HepG2 (cell line): ENCODE results near the gene RCAN2. TPM values are rescaled to one million over a fixed set of nuclear protein-coding genes. Genes with fewer than 3 reads are reported as not detected.

ENCODE experiments used
- ATAC-seq: fragments of 200-7000 bp; cut with Tn5 transposase; 3 replicates; pipeline ENCODE4 v1.9.1; 2020; ENCODE audit warnings: mild to moderate bottlenecking, moderate library complexity
- BruUV-seq: library from RNA; stranded (reverse); fragments of 400-500 nt; replicated peaks from 2 replicates; lab custom pipeline; 2021; lab: Mats Ljungman, UMichigan
- CTCF ChIA-PET: fragments of 300-600 bp; formaldehyde crosslinking; extraction: SDS; loops from one replicate; lab custom pipeline; 2021; ENCODE audit warnings: low total read pairs, inconsistent platforms, low intra/inter-chr PET ratio; lab: Yijun Ruan, JAX
- POLR2A ChIA-PET: fragments of 350-600 bp; sonication (Branson Sonifier 250); formaldehyde crosslinking; loops from one replicate; lab custom pipeline; 2020; ENCODE audit warnings: antibody characterized with exemption, inconsistent platforms; lab: Yijun Ruan, JAX
- DNase-seq: peaks from one replicate; pipeline ENCODE4 v3.0.0-alpha.2; 2015; ENCODE audit warnings: low spot score
- FAIRE-seq: peaks from 3 replicates; lab custom pipeline; 2011; peaks lifted over from hg19 to GRCh38; lab: Jason Lieb, UNC
- H2AFZ ChIP-seq: one replicate; pipeline ENCODE4 v1.6.1; 2011; ENCODE audit warnings: low read length, inconsistent platforms
- H3K27ac ChIP-seq: fragments of 300-600 bp; 3 replicates; pipeline ENCODE4 v1.8.0; 2011; ENCODE audit warnings: mixed run types, mild to moderate bottlenecking, mixed read lengths, low read length, inconsistent platforms; ENCODE audit not compliant: insufficient read depth; ENCODE audit errors: extremely low read length
- H3K27me3 ChIP-seq, 2 experiments: fragments of 200-600 bp in 1 of 2; 2 replicates in 1 of 2; 3 replicates in 1 of 2; pipeline versions ENCODE4 v1.6.0 to v1.8.0; 2011; ENCODE audit warnings: low read length in 2 of 2, mild to moderate bottlenecking in 2 of 2, moderate library complexity in 2 of 2, inconsistent platforms in 1 of 2; ENCODE audit not compliant: insufficient read depth in 2 of 2, control insufficient read depth in 1 of 2
- H3K36me3 ChIP-seq, 2 experiments: fragments of 200-600 bp in 1 of 2; replicated peaks in 1 of 2; 2 replicates in 1 of 2; 3 replicates in 1 of 2; pipeline versions ENCODE4 v1.5.1 to v1.8.0; 2011; ENCODE audit warnings: low read length in 2 of 2, inconsistent platforms in 1 of 2; ENCODE audit not compliant: insufficient read depth in 2 of 2, control insufficient read depth in 1 of 2
- H3K4me1 ChIP-seq: 2 replicates; pipeline ENCODE4 v1.5.1; 2012; ENCODE audit warnings: low read length, inconsistent platforms; ENCODE audit not compliant: insufficient read depth
- H3K4me2 ChIP-seq: 2 replicates; pipeline ENCODE4 v1.6.0; 2011; ENCODE audit warnings: low read depth, low read length, inconsistent platforms
- H3K4me3 ChIP-seq, 3 experiments: fragments of 200-600 bp in 1 of 3; sonication (generic), shearing (Covaris generic) in 1 of 3; replicated peaks in 1 of 3; 2 replicates each; pipeline ENCODE4 v1.5.1; 2011 to 2016; ENCODE audit warnings: low read length in 3 of 3, inconsistent platforms in 2 of 3, low read depth in 2 of 3, mild to moderate bottlenecking in 2 of 3, control low read depth in 1 of 3, mixed read lengths in 1 of 3; ENCODE audit not compliant: insufficient read depth in 1 of 3
- H3K79me2 ChIP-seq: one replicate; pipeline ENCODE4 v1.6.1; 2011; ENCODE audit warnings: low read length, inconsistent platforms; ENCODE audit not compliant: insufficient read depth
- H3K9ac ChIP-seq: 2 replicates; pipeline ENCODE4 v1.6.0; 2011; ENCODE audit warnings: mild to moderate bottlenecking, low read depth, low read length, inconsistent platforms; ENCODE audit not compliant: insufficient read depth
- H3K9me3 ChIP-seq: 2 replicates; pipeline ENCODE4 v1.5.1; 2012; ENCODE audit warnings: mild to moderate bottlenecking, low read length
- H4K20me1 ChIP-seq: 2 replicates; pipeline ENCODE4 v1.6.0; 2011; ENCODE audit warnings: inconsistent platforms, mild to moderate bottlenecking, low read length, moderate library complexity; ENCODE audit not compliant: insufficient read depth
- CCDC6 ChIP-seq: sonication (generic); formaldehyde crosslinking; IDR thresholded peaks from 2 replicates; pipeline ENCODE4 v1.8.1; 2022; ENCODE audit warnings: mild to moderate bottlenecking, missing genetic modification reagents, moderate library complexity
- NFE2L1 ChIP-seq: sonication (generic); formaldehyde crosslinking; IDR thresholded peaks from 2 replicates; pipeline ENCODE4 v1.4.0; 2020; ENCODE audit warnings: missing genetic modification reagents, mild to moderate bottlenecking, borderline replicate concordance
- NR3C1 ChIP-seq: sonication (generic); formaldehyde crosslinking; IDR thresholded peaks from 2 replicates; pipeline ENCODE4 v1.4.0; 2020; ENCODE audit warnings: missing genetic modification reagents
- SP5 ChIP-seq: IDR thresholded peaks from 2 replicates; pipeline ENCODE4 v1.6.1; 2016; ENCODE audit warnings: low read depth, borderline replicate concordance
- STAG1 ChIP-seq: sonication (generic); formaldehyde crosslinking; IDR thresholded peaks from 2 replicates; pipeline ENCODE4 v1.4.0; 2020; ENCODE audit warnings: missing genetic modification reagents
- TOE1 ChIP-seq: sonication (generic); formaldehyde crosslinking; IDR thresholded peaks from 2 replicates; pipeline ENCODE4 v1.4.0; 2020; ENCODE audit warnings: mild to moderate bottlenecking, missing genetic modification reagents
- WGBS: methylation state at CpG from one replicate; pipeline ENCODE4 v1.1.6; 2017; ENCODE audit warnings: low lambda C conversion rate; 5-methylcytosine and 5-hydroxymethylcytosine counted together
- in situ Hi-C: cut with HindIII; loops from 2 replicates; pipeline ENCODE4 v1.10.0; 2017; ENCODE audit warnings: low pct_unique_long_range_greater_than_20kb; ENCODE audit not compliant: extremely low pct_ligation_motif_present
- intact Hi-C: fragments of 100-400 bp; cut with micrococcal nuclease; formaldehyde crosslinking; loops from one replicate; pipeline ENCODE4 v1.10.0; 2022; ENCODE audit not compliant: unreplicated experiment
- polyA plus RNA-seq, 8 experiments: library from polyadenylated mRNA; depleted of rRNA in 3 of 8; stranded (reverse) in 7 of 8; unstranded in 1 of 8; fragments of >200 nt; fragmentation: Illumina TruSeq in 4 of 8; extraction: Trizol in 4 of 8; gene quantifications; 2 replicates each; pipeline versions ENCODE4 v1.2.1 to v1.2.3, GENCODE V29; 2011 to 2016; ENCODE audit warnings: low read depth in 4 of 8, missing spikeins in 1 of 8, mixed read lengths in 1 of 8; ENCODE audit not compliant: insufficient read depth in 1 of 8
- total RNA-seq, 5 experiments: library from RNA; depleted of rRNA; stranded (reverse); fragments of >200 nt; fragmentation: Illumina TruSeq; extraction: Trizol; gene quantifications; 2 replicates each; pipeline ENCODE4 v1.2.3, GENCODE V29; 2016; ENCODE audit warnings: low read depth in 1 of 5
- TF ChIP-seq, protein P1 (sequence below): fragments of 450-650 bp; IDR thresholded peaks from 2 replicates; pipeline ENCODE4 v1.6.1; 2017

RCAN2 gene
- total and polyA plus RNA-seq, 2 of the 13 experiments (the other 11 are each of a cell fraction or from before 2014, with no cell fraction given): not detected

GRCh38 chr6:46184114-46184513 lies 307.1 kb downstream of the RCAN2 start (continued):
- no peak for TF ChIP-seq NR3C1 (CRISPR knock-in tag)
- TF ChIP-seq, all 625 proteins: peak for 0

- intact Hi-C loops: no loop called here
- POLR2A ChIA-PET: no interaction called here
- BruUV-seq: no TSS peak
- H3K36me3 ChIP-seq: no peaks in the 10 kb centered on the region
- H3K4me2 ChIP-seq: no peak overlapping the region
- H3K79me2 ChIP-seq: no peaks in the 10 kb centered on the region
- no peak for TF ChIP-seq NFE2L1 (CRISPR knock-in tag)
- no peak for TF ChIP-seq TOE1 (CRISPR knock-in tag)
- TF ChIP-seq SP5: no peak
- no peak for TF ChIP-seq CCDC6 (CRISPR knock-in tag)
- TF ChIP-seq, protein P1, sequence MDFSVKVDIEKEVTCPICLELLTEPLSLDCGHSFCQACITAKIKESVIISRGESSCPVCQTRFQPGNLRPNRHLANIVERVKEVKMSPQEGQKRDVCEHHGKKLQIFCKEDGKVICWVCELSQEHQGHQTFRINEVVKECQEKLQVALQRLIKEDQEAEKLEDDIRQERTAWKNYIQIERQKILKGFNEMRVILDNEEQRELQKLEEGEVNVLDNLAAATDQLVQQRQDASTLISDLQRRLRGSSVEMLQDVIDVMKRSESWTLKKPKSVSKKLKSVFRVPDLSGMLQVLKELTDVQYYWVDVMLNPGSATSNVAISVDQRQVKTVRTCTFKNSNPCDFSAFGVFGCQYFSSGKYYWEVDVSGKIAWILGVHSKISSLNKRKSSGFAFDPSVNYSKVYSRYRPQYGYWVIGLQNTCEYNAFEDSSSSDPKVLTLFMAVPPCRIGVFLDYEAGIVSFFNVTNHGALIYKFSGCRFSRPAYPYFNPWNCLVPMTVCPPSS: no peak
- no peak for TF ChIP-seq STAG1
- TF ChIP-seq, all 625 proteins: peak for 0
- Histone ChIP-seq H3K9ac (no peak overlapping the region), H3K4me3 (no peak overlapping the region), H3K27me3 (peaks cover 0 to 6% of the 10 kb centered on the region in 2 experiments; a peak in 1 of 5 replicates), H3K4me1 (no peaks in the 10 kb centered on the region), H4K20me1 (no peaks in the 10 kb centered on the region), H3K27ac (no peak overlapping the region), H2AFZ (no peak overlapping the region), H3K9me3 (no peaks in the 10 kb centered on the region)
- CTCF ChIA-PET: no interaction called here
- ATAC-seq (no peak), DNase-seq (no peak), FAIRE-seq (no peak)
- WGBS: 3% methylated on average over 3 of the region's 3 CpGs
- in situ Hi-C loops: no loop called here
These were observed 315.3 kb downstream of the RCAN2 start for GRCh38 chr6:46175976-46176375.
